Measurements from ENCODE around the gene SYNPR. TPM values are rescaled to one million over a fixed set of nuclear protein-coding genes. Genes with fewer than 3 reads are reported as not detected.

Gene SYNPR
- total and polyA plus RNA-seq, 8 donors: 0.13 to 0.42 (median 0.20) TPM; not detected in 4

- intact Hi-C loops (cut with DNase I): no loop called here
- no peak for DNase-seq
- no peak overlapping the region for H3K27ac ChIP-seq
- no peaks in the 10 kb centered on the region for H3K27me3 ChIP-seq
- no peaks in the 10 kb centered on the region for H3K9me3 ChIP-seq
- TF ChIP-seq CTCF (IDR thresholded peaks at IDR 0.05): no peak
- ATAC-seq: no peak
- no peak overlapping the region for H3K4me3 ChIP-seq
- no peaks in the 10 kb centered on the region for H3K36me3 ChIP-seq
- no peaks in the 10 kb centered on the region for H3K4me1 ChIP-seq
Observed at GRCh38 chr3:63413523-63413922, 135.4 kb downstream of the SYNPR start.

- H3K27ac ChIP-seq: no peak overlapping the region
- no peak for TF ChIP-seq CTCF (IDR thresholded peaks at IDR 0.05)
- ATAC-seq (no peak), DNase-seq (no peak)
- no peak overlapping the region for H3K4me3 ChIP-seq
- no peaks in the 10 kb centered on the region for H3K4me1 ChIP-seq
- no peaks in the 10 kb centered on the region for H3K36me3 ChIP-seq
- no peaks in the 10 kb centered on the region for H3K9me3 ChIP-seq
- H3K27me3 ChIP-seq: no peaks in the 10 kb centered on the region
- intact Hi-C loops (cut with DNase I): no loop called here
Observed at GRCh38 chr3:63414607-63415006, 136.5 kb downstream of the SYNPR start.

- DNase-seq (no peak), ATAC-seq (no peak)
- Histone ChIP-seq H3K27me3 (no peaks in the 10 kb centered on the region), H3K27ac (no peak overlapping the region), H3K9me3 (no peaks in the 10 kb centered on the region), H3K4me3 (no peak overlapping the region), H3K36me3 (no peaks in the 10 kb centered on the region), H3K4me1 (no peaks in the 10 kb centered on the region)
- intact Hi-C loops (cut with DNase I): no loop called here
- no peak for TF ChIP-seq CTCF (IDR thresholded peaks at IDR 0.05)
Observed at GRCh38 chr3:63429905-63430304, 151.8 kb downstream of the SYNPR start.

GRCh38 chr3:63430875-63431274, 152.8 kb downstream of the SYNPR start:
- H3K4me3 ChIP-seq: no peak overlapping the region
- DNase-seq: no peak
- intact Hi-C loops (cut with DNase I): no loop called here
- TF ChIP-seq CTCF (IDR thresholded peaks at IDR 0.05): no peak
- no peaks in the 10 kb centered on the region for H3K27me3 ChIP-seq
- H3K4me1 ChIP-seq: no peaks in the 10 kb centered on the region
- no peaks in the 10 kb centered on the region for H3K36me3 ChIP-seq
- H3K9me3 ChIP-seq: no peaks in the 10 kb centered on the region
- no peak for ATAC-seq
- H3K27ac ChIP-seq: no peak overlapping the region

- TF ChIP-seq CTCF (IDR thresholded peaks at IDR 0.05): no peak
- Histone ChIP-seq H3K4me1 (no peaks in the 10 kb centered on the region), H3K9me3 (no peaks in the 10 kb centered on the region), H3K27ac (no peak overlapping the region), H3K4me3 (no peak overlapping the region), H3K27me3 (peaks cover 0 to 4% of the 10 kb centered on the region in 2 donors), H3K36me3 (no peaks in the 10 kb centered on the region)
- DNase-seq (no peak), ATAC-seq (no peak)
- intact Hi-C loops (cut with DNase I): no loop called here
Observed at GRCh38 chr3:63437858-63438257, 159.8 kb downstream of the SYNPR start.

Measured in left lung (tissue), 10 donors.